ENCODE measurements around the gene RAB3GAP2.

- TF ChIP-seq CTCF (IDR thresholded peaks at IDR 0.05) (no peak), POLR2A (IDR thresholded peaks at IDR 0.05) (no peak)
Measured at GRCh38 chr1:220299337-220299736, 27.1 kb upstream of the RAB3GAP2 start.
